Stimulated activated CD8-positive, alpha-beta memory T cell treated with anti-CD3 and anti-CD28 coated beads, Interleukin-7, amount 100 ng/mL, for 24 hours (primary cell): ENCODE measurements around the gene LRRC8D.
"Not testable (repeated sequence)": the region's sequence is repeated elsewhere in the genome, so short reads cannot be mapped to it uniquely, and the experiment has no call there.

Experiments
- DNase-seq: peaks from one replicate; pipeline ENCODE4 v3.0.0-alpha.2; 2020; ENCODE audit warnings: low read depth

LRRC8D gene

DNA sequence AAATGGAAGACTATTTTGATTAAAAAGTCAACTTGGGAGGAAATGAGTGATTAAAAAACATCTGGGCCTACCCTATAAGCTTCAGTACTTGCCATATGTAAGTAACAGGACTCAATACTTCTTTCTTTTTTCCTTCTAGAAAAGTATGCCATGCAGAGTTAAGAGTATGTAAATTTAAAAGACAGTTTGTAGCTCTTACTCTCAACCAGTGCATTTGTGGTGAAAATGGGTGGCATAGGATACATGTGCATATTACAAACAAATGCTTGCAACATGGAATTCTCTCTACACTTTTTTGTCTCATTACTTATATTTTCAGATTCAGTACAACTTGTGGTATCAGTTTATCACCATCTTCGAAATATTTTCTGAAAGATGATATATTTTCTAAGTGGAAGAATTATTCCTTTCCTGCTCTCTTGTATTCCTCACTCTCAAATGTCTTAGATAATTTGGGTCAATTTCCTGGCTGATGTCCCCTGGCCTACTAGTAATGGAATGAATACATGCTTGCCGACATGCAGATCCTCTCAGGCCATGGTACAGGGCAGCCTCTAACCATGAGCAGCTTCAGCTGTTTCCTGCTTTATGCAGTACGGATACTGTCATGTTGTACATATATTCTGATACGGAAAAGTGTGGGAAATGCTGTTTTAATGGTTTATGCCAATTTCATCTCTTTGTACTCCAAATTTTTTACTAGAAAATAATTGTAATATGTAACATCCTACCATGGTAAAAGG lies 92.7 kb downstream of the LRRC8D start:
- no peak for DNase-seq

DNA sequence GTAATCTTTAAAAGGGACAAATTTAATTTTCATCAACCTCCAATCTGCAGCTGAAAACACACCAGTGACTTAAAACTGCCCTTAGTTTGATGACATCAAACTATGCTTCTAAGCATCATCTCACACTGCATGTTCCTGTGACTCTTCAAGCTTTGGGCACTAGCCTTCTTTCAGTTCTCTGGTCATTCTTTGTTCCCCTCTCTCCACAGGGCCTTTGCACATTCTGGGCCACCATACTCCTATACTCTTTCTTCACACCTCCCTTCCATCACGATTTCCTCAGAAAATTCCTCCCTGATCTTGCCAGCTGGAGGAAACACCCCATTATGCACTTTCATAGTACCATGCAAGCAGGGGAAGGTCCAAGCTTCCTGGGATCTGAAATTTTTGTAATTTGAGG lies 96.5 kb downstream of the LRRC8D start:
- no peak for DNase-seq

DNA sequence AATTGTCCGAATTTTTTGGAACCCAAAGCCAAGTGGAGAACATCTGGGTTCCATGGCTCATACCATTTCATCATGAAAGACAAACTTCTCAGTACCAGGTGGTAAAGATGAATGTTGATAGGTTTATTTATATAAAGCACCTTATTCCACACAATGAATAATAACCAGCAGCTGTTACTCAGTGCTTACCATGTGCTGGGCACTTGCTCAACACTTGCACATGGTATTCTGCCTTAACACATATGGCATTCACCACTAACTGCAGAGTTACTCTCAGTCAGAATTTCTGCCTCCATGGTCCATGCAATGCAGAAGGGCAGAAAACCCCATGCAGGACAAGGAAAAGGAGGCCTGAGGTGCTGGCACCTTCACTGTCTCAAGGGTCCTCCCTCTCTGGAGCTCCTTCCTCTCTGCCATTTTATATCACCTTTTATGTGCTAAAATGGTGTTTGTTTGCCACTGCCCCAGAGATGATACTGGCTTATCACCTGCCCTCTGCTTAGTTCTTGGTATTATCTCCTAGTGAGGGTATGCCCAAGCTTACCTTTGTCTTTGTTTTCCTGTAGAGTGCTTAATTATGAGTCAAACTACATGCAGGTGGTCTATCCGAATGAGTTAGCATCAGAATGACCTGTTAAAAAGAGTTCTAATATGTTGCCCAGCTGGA lies 97.4 kb downstream of the LRRC8D start:
- DNase-seq = no peak

DNA sequence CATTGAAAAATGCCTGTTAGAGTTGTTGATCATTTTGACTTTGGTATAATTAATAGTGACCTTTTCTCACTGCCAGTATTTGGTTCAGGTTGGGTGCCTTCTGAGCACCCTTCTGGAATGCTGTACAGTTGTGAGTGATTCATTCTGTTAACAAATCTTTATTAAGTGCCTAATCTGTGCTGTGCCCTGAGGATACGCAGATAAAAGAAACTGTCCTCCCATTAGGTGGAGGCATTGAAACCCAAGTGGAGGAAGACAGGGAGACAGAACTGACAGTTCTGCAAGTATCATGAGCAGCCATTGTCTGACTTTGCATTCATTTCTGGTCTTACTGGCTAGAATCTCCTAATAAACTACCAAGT lies 97.9 kb downstream of the LRRC8D start:
- no peak for DNase-seq

DNA sequence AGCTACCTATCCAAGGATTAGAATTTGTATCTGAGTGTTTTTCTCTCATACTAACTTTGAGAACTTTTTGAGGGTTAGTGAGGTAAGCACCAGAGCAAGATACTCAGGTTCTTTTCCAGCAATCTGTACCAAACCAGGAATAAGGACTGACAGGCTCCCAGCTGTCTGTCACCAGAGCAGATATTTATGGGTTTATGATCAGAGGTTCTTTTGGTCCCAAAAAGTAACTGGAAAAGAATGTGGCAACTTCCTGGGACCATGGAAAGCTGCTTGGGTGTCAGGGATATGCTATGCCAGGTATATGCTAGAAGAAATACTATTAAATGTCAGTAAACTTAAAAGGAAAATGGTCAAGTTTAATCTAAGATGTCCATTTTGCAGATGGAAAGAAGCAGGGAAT lies 98.3 kb downstream of the LRRC8D start:
- DNase-seq = no peak

DNA sequence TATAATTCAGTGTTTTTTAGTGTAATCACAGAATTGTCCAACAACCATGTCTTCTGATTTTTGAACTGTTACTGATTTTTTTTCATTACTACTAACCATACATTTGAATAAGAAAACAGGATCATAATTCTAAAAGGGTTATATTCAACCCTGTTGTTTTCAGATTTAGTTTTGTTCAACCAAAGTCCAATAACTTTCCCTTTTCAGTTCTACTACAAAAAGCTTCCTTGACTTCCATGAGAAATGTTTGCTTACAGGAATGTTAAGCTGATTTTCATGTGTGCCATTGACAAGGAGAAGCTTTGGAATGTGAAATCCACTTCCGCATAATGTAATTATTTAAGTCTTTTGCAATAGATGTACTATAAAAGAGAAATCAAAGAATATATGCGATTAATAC lies 102.1 kb downstream of the LRRC8D start:
- DNase-seq = no peak

DNA sequence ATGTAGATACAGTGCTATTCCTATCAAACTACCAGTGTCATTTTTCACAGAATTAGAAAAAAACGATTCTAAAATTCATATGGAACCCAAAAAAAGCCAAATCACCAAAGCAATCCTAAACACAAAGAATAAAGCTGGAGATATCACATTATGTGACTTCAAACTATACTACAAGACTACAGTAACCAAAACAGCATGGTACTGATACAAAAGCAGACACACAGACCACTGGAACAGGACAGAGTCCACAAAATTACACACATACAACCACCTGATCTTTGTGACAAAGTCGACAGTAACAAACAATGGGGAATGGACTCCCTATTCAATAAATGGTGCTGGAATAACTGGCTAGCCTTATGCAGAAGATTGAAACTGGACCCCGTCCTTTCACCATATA lies 102.7 kb downstream of the LRRC8D start:
- no peak for DNase-seq

DNA sequence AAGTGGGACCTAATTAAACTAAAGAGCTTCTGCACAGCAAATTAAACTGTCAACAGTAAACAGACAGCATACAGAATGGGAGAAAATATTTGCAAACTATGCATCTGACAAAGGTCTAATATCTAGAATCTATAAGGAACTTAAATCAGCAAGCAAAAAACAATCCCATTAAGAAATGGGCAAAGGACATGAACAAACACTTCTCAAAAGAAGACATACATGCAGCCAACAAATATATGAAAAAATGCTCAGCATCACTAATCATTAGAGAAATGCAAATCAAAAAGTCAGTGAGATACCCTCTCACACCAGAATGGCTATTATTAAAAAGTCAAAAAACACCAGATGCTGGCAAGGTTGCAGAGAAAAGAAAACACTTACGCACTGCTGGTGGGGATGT lies 103.2 kb downstream of the LRRC8D start:
- not testable (repeated sequence) for DNase-seq

DNA sequence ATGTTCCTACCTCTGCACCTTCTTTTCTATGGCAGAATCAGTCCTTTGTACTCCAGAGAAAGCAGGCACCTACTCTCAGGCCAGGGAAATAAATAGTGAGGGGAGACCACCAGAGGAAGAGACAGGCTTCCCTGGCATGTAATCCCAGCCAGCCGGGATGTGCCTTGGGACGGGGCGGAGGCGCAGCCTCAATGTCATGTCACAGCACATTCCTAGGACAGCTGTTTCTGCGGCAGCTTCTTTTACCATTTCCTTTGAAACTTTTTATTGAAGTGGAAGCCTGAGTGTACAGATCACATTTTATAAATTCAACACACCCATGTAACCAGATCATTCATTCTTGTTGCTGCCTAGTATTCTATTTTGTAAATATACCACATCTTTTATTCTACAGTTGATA lies 106.2 kb downstream of the LRRC8D start:
- no peak for DNase-seq

DNA sequence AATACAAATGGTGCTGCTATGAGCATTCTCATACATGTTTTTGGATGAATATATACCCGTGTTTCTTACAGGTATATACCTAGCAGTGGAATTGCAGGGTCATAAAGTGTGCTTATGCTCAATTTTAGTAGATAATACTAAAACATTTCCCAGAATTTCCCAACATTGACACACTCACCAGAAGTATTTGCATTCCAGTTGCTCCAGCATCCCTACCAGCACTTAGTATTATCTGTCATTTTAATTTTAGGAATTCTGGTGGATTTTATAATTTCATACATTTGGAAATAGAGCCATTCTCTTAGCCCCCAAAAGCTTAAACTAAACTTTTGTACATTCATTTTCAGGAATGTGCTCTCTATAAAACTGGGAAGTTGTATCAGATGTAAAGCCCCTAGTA lies 106.6 kb downstream of the LRRC8D start:
- DNase-seq = no peak

DNA sequence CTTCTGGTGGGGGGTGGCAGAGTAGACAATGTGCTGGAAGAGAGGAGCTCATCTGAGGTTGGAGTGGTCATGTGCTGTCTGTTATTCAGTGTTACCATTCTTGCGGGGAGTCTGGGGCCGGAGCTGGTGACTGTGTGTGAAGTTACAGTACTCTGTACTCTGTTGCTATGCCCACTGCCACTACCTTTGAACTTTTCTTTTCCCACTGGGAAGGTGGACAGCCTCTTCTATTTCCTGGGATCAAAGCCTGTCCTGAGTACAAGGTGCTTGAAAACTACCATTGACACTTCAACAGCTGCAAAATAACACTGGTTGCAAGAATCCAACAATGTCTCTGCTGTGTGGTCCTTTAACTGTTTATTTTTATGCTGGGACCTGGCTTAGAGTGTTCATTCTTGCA lies 107.7 kb downstream of the LRRC8D start:
- DNase-seq = no peak

DNA sequence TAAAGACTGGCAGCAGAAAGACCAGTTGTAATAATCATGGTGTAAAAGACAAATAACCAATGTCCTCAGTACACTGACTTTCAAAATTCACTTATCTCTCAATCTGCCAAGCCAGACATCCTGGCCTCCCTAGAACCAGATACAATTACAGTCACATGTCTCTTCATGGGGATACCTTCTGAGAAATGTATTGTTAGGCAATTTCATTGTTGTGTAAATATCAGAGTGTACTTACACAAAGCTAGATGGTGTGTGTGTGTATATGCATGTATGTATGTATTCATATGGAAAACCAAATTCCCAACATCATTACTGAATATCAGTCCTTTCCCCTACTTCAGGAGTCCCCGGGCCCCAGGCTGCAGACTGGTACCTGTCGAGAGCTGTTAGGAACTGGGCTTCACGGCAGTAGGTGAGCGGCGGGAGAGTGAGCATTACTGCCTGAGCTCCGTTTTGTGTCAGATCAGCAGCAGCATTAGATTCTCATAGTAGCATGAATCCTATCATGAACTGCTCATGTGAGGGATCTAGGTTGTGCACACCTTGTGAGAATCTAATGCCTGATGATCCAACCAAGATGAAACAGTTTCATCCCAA lies 108.7 kb downstream of the LRRC8D start:
- DNase-seq = no peak

DNA sequence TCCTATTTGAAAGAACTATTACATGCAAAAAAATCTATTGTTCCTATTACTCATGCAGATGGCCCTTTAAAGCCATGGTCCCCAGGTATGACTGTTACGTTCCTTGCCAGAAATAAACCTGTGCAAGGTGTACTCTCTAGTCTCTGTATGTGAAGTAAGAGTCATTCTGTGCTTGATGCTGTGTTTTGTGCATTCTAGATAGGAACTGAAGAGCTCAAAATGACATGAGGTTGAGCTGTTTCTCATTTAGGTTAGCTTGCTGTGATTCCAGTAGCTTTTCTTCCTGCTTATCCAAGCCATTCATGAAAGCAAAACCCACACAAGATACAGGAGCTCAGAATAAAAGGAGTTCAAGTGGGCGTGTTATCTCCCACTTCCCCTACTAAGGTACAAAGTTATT lies 109.7 kb downstream of the LRRC8D start:
- no peak for DNase-seq

DNA sequence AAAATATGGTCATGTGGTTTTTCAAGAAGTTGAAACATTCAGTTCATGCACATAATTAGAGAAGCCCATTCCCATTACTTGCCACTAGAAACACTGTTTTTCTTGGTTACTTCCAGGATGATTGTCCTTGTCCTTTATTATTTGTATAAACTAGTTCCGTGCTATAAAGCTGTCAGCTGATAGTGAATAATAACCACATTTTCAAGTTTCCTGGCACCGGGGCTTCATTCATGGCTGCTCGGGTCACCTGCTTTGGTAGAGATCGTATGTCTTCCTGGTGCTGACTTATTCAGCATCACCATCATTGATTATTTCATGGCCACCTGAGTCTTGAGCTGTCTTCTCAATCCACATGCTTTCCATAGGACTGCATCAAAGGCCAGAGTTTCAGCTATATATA lies 111.1 kb downstream of the LRRC8D start:
- no peak for DNase-seq

DNA sequence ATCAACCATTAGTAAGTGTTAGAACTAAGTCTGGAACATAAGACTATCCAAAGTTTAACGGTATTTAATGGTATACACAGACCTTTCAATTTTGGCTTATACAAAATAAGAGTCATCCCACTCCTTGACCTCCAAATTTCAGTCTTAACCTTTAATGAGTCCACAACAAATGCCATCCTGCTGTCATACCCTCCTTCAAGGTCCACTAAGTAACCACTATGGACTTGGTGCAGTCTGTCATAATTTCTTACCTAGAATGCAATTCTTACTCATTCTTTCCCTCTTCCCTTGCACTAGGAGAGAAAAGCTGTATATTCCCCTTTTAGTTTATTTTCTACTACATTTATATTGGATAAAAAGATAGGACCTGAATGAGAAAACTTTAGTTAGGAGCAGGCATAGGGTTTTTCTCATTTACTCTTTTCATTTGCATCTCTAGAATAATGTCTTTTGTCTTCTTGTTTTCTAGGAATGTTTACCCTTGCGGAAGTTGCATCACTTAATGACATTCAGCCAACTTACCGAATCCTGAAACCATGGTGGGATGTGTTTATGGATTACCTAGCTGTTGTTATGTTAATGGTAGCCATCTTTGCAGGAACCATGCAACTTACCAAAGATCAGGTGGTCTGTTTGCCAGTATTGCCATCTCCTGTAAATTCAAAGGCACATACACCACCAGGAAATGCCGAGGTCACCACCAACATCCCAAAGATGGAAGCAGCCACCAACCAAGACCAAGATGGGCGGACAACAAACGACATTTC lies 111.9 kb downstream of the LRRC8D start:
- no peak for DNase-seq

DNA sequence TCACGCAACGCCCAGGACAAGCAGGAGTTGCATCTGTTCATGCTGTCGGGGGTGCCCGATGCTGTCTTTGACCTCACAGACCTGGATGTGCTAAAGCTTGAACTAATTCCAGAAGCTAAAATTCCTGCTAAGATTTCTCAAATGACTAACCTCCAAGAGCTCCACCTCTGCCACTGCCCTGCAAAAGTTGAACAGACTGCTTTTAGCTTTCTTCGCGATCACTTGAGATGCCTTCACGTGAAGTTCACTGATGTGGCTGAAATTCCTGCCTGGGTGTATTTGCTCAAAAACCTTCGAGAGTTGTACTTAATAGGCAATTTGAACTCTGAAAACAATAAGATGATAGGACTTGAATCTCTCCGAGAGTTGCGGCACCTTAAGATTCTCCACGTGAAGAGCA lies 113.6 kb downstream of the LRRC8D start:
- DNase-seq = no peak

DNA sequence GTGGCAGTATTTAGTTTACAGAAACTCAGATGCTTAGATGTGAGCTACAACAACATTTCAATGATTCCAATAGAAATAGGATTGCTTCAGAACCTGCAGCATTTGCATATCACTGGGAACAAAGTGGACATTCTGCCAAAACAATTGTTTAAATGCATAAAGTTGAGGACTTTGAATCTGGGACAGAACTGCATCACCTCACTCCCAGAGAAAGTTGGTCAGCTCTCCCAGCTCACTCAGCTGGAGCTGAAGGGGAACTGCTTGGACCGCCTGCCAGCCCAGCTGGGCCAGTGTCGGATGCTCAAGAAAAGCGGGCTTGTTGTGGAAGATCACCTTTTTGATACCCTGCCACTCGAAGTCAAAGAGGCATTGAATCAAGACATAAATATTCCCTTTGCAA lies 114.4 kb downstream of the LRRC8D start:
- no peak for DNase-seq

DNA sequence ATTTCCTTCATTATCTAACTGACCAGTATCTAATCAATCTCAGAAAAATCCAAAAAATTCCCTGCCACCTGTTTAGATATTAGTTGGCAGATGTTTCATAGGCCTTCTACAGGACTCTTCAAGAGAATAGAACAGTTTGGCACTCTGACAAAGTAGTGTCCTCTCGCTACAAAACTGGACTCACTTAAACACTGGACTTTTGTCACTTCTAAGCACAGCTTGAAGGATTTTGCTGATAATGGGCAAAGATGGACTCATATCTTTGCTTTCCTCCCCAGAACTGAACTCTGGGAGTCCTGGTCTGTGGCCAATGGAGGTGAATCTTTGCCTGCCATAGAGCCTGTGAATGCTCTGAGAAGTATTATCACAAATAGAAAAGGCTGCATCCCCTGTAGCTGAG lies 115.9 kb downstream of the LRRC8D start:
- no peak for DNase-seq

DNA sequence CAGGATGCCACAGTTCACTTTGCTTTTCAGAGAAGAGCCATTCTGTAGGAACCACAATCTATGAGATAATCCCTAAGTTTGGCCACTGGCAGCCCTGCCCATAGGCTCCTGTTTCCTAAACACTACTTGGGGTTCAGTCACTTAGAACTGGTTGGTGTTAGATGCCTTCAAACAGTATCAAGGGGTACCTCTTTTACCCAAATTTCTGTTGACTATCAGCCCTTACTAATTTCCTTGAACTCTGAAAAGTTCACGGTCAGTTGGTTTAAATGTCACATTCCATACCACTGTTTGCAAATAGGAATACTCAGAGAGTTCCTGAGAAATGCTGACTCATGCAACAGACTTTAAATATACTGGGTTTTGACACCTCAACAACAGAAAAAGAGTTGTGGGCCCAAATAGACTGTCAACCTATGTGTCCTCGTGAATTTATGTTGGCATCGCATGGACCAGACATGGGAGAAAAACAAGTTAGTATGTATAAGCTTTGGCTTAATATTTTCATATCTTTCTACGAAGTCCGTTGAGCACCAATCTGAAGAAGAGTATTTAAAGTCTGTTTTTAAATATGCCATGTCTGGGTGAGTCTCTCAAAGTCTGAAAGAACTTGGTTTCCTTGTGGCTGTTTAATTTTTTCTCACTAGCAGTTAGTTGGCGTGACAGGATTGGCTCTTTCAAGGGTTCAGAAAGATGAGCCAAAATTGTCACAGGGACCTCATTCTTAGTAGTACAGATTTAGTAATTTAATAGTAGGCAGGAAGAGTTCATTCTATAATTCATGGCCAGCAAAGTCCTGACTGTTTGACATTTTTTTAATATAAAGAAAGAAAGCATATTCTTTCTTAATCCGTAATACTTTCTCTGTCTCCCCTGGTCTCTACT lies 117.6 kb downstream of the LRRC8D start:
- DNase-seq = no peak

DNA sequence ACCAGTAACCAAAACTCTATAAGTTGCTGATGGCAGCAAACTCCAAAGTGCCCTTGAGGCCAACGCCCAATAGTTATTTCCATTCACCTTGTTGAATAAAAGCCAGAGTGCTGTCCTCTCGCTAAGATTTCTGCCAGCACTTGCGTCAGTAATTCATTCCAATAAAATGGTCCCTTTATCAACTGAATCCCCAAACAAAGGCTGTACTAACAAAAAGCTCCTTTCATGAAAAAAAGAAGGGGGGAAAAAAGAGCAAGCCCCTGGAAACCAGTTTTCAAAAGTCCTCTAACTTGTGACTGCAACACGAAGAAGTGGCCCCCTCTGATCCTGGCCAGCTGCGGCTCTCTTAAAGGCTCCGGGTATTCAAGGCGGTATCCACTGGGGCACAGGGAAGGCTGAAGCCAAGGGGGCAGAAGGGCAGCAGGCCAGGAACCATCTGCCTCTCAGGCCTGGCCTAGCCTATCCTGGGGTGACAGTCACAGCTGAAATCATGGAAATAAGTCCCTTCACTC lies 118.3 kb downstream of the LRRC8D start:
- DNase-seq = no peak

DNA sequence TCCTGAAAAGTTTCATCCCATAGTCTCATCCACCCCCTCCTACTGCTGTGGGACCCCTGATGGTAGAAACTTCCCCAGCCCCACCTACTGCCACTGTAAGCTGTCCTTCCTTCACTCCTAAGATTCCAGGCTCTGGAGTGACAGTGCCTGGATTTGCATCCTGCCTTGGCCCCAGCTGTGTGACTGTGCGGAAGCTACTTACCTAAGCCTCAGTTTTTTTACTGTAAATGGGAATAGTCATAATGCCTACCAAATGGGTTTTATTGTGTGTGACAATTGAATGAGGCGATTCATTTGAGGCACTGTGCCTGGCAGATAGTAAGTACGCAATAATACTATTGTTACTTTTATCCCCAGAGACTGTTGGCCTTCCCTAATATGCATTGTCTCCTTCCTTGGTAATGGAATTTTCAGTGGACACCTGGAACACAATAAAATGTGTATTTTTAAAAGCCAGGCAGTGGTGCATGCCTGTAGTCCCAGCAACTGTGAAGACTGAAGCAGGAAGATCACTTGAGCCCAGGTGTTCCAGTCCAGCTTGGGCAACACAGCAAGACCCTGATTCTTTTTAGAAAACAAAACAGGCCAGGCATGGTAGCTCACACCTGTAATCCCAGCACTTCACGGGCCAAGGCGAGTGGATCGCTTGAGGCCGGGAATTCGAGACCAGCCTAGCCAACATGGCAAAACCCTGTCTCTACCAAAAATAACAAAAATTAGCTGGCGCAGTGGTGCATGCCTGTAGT lies 119.0 kb downstream of the LRRC8D start:
- DNase-seq = no peak
